Adipocyte (in vitro differentiated cells): Measurements from ENCODE around the gene TCF15.

Experiments
- DNase-seq: peaks from one replicate; pipeline ENCODE4 v3.0.0-alpha.2; 2015; ENCODE audit warnings: low read depth
- H3K27me3 ChIP-seq: replicated peaks from 2 replicates; pipeline ENCODE4 v1.7.0; 2013; ENCODE audit warnings: mild to moderate bottlenecking, low read length, moderate library complexity; ENCODE audit not compliant: control insufficient read depth, insufficient read depth
- H3K36me3 ChIP-seq: 2 replicates; pipeline ENCODE4 v1.7.0; 2013; ENCODE audit warnings: low read length, mild to moderate bottlenecking, moderate library complexity; ENCODE audit not compliant: control insufficient read depth, insufficient read depth, severe bottlenecking
- H3K4me1 ChIP-seq: 2 replicates; pipeline ENCODE4 v1.7.0; 2013; ENCODE audit warnings: mild to moderate bottlenecking, low read length, moderate library complexity; ENCODE audit not compliant: control insufficient read depth, insufficient read depth
- H3K4me3 ChIP-seq: 2 replicates; pipeline ENCODE4 v1.7.0; 2013; ENCODE audit warnings: mild to moderate bottlenecking, low read length, moderate library complexity
- H3K9ac ChIP-seq: 2 replicates; pipeline ENCODE4 v1.7.0; 2013; ENCODE audit warnings: mild to moderate bottlenecking, low read length, moderate library complexity
- H3K9me3 ChIP-seq: 2 replicates; pipeline ENCODE4 v1.7.0; 2013; ENCODE audit warnings: mild to moderate bottlenecking, low read length, moderate library complexity; ENCODE audit not compliant: control insufficient read depth

The TCF15 gene

DNA sequence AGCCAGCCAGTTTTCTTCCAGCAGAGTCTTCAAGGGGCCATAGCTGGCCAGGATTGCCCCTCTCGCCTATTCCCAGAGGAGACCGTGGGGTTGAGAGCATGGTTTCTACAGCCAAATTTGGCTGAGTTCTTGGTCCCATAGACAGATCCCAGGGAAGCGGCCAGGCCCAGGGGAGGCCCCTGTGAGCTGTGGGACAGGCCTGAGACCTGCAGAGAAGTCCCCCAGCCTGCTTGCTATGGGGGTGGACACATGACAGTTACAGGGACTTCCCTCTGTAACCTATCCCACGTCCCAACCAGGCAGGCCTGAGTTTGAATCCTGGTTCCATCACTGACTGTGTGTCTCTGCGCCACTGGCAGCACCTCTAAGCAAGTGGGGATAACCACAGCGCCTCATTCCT, 2.6 kb downstream of the TCF15 start:
- Histone ChIP-seq H3K4me1 (no peaks in the 10 kb centered on the region), H3K36me3 (no peaks in the 10 kb centered on the region), H3K9me3 (no peaks in the 10 kb centered on the region), H3K4me3 (no peak overlapping the region), H3K27me3 (peaks cover 86% of the 10 kb centered on the region), H3K9ac (no peak overlapping the region)
- no peak for DNase-seq

DNA sequence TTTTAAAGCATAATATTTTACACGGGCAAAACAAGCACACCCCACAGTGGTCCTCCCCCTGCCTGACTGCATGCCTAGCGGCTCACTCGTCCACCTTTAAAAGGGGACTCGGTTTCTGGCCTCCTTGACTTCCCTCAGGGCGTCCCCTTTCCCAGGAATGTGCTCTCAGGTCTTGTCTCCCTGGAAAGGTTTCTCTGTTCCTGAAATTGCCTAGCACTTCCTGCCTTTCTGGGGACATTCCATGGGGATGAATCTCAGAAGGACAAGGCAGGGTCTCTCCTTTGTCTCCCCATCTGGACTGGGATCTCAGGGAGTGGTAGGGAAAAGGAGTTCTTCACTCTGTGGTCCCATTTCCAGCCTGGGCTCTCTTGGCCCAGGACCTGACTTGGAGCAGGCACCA, 4.9 kb downstream of the TCF15 start:
- Histone ChIP-seq H3K27me3 (peaks cover 73% of the 10 kb centered on the region), H3K36me3 (no peaks in the 10 kb centered on the region), H3K9me3 (no peaks in the 10 kb centered on the region), H3K4me1 (no peaks in the 10 kb centered on the region), H3K4me3 (no peak overlapping the region), H3K9ac (no peak overlapping the region)
- DNase-seq: no peak

DNA sequence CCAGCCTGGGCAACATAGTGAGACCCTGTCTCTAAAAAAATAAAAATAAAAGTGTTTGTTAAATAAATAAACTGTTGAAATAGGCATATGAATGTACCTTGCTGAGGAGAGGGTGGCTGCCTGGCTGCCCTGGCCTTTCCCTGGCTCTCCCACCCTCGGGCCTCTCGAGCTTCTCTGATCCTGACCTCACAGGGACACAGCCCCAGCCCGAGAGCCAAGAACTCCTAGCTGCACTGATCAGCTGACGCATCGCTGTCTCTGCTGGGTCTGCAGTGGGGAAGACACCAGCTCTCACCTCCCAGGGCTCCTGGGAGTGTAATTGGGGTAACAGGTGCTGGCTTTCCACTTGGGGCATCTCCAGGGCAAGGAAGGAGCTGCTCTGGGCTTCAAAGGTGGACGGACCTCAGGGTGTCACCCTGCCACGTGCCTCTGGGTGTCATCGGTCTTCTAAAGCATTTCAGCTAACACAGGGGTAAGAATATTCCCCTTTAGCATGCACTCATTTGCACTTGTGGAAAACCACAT, 6.9 kb downstream of the TCF15 start:
- Histone ChIP-seq H3K27me3 (peaks cover 58% of the 10 kb centered on the region), H3K9me3 (no peaks in the 10 kb centered on the region), H3K4me3 (no peak overlapping the region), H3K9ac (no peak overlapping the region), H3K4me1 (no peaks in the 10 kb centered on the region), H3K36me3 (no peaks in the 10 kb centered on the region)
- no peak for DNase-seq

DNA sequence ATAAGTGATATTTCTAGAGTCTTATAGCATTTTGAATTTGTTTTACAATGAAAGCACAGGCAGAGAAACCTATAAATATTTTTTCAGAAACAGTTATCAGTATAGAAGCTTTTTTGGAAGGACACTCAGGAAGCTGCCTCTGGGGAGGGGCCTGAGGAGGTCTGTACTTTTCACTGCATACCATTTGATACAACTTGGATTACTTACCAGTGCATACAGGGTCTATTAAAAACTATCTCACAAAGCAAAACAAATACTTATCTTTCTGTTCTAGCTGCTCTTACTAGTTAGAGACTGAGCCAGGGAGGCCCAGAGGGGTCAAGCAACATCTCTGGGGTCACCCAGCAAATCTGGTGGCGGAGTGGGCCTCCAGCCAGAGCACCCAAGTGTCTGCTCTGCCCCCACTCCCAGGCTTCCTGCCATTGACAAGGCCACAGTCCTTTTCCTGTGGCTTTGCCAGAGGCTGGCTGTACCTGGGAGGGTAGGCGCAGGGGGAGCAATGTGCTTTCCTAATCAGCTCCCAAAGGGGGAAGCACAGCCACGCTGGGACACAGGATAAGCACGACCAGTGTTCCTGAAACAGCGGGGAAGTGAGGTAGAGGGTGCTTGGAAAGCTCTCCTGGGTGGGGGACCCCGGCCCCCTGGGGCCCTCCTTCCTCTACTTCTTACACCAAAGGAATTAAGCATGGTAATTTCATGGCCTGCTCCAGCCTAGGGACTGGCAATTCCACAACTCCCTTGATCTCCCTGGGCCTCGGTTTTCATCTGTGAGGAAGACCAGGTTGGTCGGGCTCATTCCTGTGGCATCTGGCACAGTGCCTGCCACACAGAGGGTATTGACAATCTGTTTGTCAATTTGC, 7.8 kb downstream of the TCF15 start:
- Histone ChIP-seq H3K4me1 (no peaks in the 10 kb centered on the region), H3K9ac (no peak overlapping the region), H3K27me3 (peaks cover 49% of the 10 kb centered on the region), H3K4me3 (no peak overlapping the region), H3K36me3 (no peaks in the 10 kb centered on the region), H3K9me3 (no peaks in the 10 kb centered on the region)
- no peak for DNase-seq

DNA sequence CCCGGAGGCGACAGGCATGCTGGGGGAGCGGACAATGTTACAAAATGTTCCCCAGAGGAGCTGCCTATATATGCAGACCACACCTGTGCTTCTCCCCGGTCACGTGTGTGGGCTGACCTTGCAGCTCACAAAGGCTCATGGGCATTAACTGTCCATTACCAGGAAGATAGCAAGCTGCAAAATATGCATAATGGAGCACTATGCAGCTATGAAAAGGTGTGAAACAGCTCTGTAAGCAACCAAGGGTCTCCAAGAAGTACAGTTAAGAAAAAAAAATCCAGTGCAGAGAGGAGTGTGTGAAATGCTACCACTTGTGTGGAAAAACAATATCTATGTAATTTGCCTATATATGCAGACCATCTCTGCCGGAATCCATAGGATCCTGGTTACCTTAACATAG, 9.4 kb downstream of the TCF15 start:
- H3K27me3 ChIP-seq: peaks cover 41% of the 10 kb centered on the region
- H3K9ac ChIP-seq: no peak overlapping the region
- H3K4me3 ChIP-seq: no peak overlapping the region
- no peaks in the 10 kb centered on the region for H3K36me3 ChIP-seq
- no peaks in the 10 kb centered on the region for H3K4me1 ChIP-seq
- DNase-seq: no peak
- no peaks in the 10 kb centered on the region for H3K9me3 ChIP-seq

DNA sequence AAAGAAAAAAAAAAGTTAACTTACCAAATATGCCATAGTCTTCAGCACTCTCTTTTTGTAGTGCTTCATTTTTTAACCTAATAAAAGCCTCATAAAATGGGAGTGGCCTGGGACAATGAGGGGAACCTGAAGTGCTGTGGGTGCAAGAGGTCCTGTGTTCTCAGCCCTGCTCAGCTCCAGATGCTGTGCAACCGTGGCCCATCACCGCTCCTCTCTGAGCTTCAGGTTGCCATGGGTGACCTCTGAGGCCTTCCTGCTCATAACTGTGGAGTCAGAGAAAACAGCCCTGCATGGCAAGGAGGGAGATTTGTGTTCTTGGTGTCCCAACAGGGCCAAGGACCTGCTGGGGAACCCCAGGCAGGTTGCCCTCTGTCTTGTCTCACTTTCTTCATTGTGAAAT, 10.0 kb downstream of the TCF15 start:
- no peak overlapping the region for H3K9ac ChIP-seq
- no peaks in the 10 kb centered on the region for H3K9me3 ChIP-seq
- no peak overlapping the region for H3K4me3 ChIP-seq
- no peaks in the 10 kb centered on the region for H3K36me3 ChIP-seq
- H3K27me3 ChIP-seq: peaks cover 35% of the 10 kb centered on the region
- no peak for DNase-seq
- H3K4me1 ChIP-seq: no peaks in the 10 kb centered on the region

DNA sequence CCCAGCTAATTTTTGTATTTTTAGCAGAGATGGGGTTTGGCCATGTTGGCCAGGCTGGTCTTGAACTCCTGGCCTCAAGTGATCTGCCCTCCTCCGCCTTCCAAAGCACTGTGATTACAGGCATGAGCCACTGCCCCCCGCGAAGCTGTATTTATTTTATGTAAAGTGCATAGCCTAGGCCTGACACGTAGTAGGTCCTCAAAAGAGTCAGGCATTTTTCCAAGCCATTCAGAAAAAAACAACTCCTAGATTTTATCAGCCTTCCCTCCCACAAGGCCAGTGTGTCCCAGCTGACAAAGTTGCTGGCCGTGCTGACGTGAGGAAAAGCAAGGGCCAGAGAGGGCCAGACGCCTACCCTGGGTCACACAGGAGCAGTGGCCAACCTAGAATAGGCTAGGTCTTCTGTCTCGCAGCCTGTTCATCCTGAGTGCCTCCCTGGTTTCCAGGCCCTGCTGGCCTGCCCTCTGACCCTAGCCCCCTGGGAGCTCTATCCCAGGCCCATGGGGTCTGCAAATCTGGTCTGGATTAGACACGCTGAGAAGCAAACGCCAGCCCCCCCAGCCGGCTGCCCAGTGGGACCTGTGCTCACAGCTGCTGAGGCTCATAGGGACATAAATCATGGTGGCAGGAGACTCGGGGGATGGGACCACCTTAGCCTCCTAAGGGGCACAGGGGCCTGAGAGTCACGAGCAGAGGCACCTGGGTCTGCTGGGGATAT, 11.8 kb downstream of the TCF15 start:
- DNase-seq: no peak
- Histone ChIP-seq H3K9me3 (no peaks in the 10 kb centered on the region), H3K9ac (no peak overlapping the region), H3K36me3 (no peaks in the 10 kb centered on the region), H3K4me1 (no peaks in the 10 kb centered on the region), H3K27me3 (peaks cover 25% of the 10 kb centered on the region), H3K4me3 (no peak overlapping the region)

DNA sequence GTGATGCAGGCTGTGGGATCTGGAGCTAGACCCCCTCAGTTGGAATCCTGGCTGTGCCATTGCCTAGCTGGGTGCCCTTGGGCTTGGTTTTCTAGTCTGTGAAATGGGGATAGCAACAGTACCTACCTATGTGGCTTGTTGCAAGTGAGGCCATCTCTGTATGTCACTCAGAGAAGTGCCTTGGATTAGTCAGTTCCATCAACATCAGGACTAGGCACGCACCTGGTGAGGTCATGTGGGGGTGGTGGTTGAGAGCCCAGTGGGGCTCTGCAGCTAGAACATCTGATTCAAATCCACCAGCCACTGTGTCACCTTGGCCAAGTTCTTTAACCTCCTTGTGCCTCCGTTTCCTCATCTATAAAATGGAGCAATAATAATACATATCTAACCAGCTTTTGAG, 12.5 kb downstream of the TCF15 start:
- H3K9me3 ChIP-seq: no peaks in the 10 kb centered on the region
- no peak for DNase-seq
- H3K4me1 ChIP-seq: no peaks in the 10 kb centered on the region
- H3K9ac ChIP-seq: no peak overlapping the region
- no peaks in the 10 kb centered on the region for H3K36me3 ChIP-seq
- H3K4me3 ChIP-seq: no peak overlapping the region
- peaks cover 20% of the 10 kb centered on the region for H3K27me3 ChIP-seq

DNA sequence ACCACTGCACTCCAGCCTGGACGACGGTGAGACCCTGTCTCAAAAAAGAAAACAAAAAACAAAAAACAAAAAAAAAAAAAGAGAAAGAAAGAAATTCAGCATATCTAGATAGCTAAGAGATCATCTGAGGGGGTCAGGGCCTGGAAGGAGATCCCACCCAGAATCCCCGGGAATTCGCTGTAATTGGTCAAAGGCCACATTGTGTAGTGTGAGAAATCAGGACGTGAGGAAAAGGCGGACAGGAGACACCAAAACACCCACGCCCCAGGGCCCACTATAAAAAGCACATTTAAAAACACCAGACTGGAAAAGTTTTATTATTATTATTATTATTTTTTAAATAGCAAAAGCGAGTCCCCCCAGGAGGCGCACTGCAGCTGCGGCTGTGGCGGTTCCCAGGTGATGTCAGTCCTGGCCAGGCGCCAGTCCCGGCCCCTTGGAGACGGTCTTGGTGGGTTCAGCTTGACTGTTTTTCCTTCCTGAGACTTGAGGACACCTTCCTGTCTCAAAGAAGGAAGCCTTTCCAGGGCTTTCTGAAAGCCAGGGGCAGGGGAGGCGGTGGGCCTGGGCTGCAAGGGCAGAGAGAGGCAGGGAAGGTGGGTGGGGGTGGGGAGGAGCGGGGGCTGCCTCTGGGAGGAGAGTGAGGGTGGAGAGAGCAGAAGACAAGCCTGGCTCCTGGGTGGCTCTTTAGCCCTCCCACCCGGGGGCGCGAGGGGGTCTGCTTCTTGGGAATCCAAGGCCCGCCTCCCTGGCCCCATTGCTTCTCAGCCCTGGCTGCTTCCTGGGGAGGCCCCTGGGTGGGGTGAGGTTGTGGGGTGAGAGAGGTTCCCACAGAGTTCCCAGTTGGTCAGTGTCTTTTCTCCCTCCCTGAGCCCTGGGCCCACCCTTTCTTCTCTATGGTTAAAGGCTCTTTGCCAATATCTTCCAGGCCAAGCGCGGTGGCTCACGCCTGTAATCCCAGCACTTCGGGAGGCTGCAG, 14.5 kb downstream of the TCF15 start:
- H3K4me3 ChIP-seq: no peak overlapping the region
- H3K27me3 ChIP-seq: peaks cover 27% of the 10 kb centered on the region
- no peak overlapping the region for H3K9ac ChIP-seq
- no peak for DNase-seq
- H3K36me3 ChIP-seq: no peaks in the 10 kb centered on the region
- no peaks in the 10 kb centered on the region for H3K4me1 ChIP-seq
- no peaks in the 10 kb centered on the region for H3K9me3 ChIP-seq

DNA sequence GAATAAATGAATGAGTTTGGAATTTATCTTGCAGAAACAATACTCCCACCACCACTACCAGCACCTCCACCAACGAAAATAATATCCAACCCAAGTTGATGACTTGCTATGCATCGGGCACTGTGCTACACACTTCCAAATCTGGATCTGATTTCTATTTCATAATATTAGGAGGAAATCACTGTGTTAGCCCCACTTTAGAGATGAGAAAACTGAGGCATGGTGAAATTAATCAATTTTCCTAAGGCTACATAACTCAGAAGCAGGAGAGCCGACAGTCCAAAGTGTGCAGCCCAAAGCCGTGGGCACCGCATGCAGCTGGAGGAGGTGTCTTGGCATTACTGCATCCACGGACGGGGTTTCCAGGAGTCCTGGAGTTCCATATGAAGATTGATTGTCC, 17.6 kb downstream of the TCF15 start:
- Histone ChIP-seq H3K9me3 (no peaks in the 10 kb centered on the region), H3K4me1 (no peaks in the 10 kb centered on the region), H3K36me3 (no peaks in the 10 kb centered on the region), H3K4me3 (no peak overlapping the region), H3K9ac (no peak overlapping the region), H3K27me3 (peaks cover 32% of the 10 kb centered on the region)
- DNase-seq: no peak

DNA sequence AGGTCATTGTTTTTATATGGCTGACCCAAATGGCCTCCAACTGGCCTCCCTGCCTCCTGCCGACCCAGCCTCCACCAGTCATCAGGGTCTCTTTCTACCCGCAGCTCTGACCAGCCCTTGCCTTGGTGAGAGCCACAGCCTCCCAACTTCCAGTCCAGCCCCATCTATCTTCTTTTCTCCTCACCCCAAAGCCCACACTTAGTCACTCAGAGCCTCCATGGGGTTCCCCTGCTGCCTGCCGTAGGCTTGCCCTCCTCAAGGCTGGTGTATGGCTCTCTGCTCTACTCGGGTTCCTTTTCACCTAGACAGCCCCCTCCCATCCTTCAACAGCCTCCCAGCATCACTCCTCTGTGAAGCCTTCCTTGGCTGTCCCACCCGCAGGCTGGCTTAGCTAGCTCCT, 18.2 kb downstream of the TCF15 start:
- H3K9me3 ChIP-seq: no peaks in the 10 kb centered on the region
- H3K27me3 ChIP-seq: peaks cover 34% of the 10 kb centered on the region
- no peaks in the 10 kb centered on the region for H3K4me1 ChIP-seq
- H3K4me3 ChIP-seq: no peak overlapping the region
- no peaks in the 10 kb centered on the region for H3K36me3 ChIP-seq
- no peak overlapping the region for H3K9ac ChIP-seq
- no peak for DNase-seq
